Measurements from ENCODE around the gene STK4.

Gene STK4

GRCh38 chr20:44942264-44942973 is 23.9 kb upstream of the STK4 start:
- no peak for DNase-seq (ENCODE audit: low spot score)
- Histone ChIP-seq H3K27ac (no peak overlapping the region), H3K4me3 (no peak overlapping the region)
- no peak for TF ChIP-seq CTCF (IDR thresholded peaks at IDR 0.05)

GRCh38 chr20:44943828-44944227 is 22.5 kb upstream of the STK4 start:
- DNase-seq (ENCODE audit: low spot score): no peak
- H3K4me3 ChIP-seq: no peak overlapping the region
- no peak for TF ChIP-seq CTCF (IDR thresholded peaks at IDR 0.05)
- H3K27ac ChIP-seq: no peak overlapping the region

GRCh38 chr20:44945261-44945660 is 21.1 kb upstream of the STK4 start:
- no peak for DNase-seq (ENCODE audit: low spot score)
- Histone ChIP-seq H3K27ac (no peak overlapping the region), H3K4me3 (no peak overlapping the region)
- no peak for TF ChIP-seq CTCF (IDR thresholded peaks at IDR 0.05)

GRCh38 chr20:44946271-44946852 is 19.9 kb upstream of the STK4 start:
- Histone ChIP-seq H3K4me3 (no peak overlapping the region), H3K27ac (no peak overlapping the region)
- DNase-seq (ENCODE audit: low spot score): no peak
- no peak for TF ChIP-seq CTCF (IDR thresholded peaks at IDR 0.05)

- TF ChIP-seq CTCF (IDR thresholded peaks at IDR 0.05): no peak
- no peak overlapping the region for H3K27ac ChIP-seq
- no peak for DNase-seq (ENCODE audit: low spot score)
- H3K4me3 ChIP-seq: no peak overlapping the region
Measured at GRCh38 chr20:44948107-44948506, 18.2 kb upstream of the STK4 start.

- no peak for TF ChIP-seq CTCF (IDR thresholded peaks at IDR 0.05)
- DNase-seq (ENCODE audit: low spot score): no peak
- no peak overlapping the region for H3K27ac ChIP-seq
- H3K4me3 ChIP-seq: no peak overlapping the region
Measured at GRCh38 chr20:44948513-44948912, 17.8 kb upstream of the STK4 start.

- Histone ChIP-seq H3K27ac (no peak overlapping the region), H3K4me3 (no peak overlapping the region)
- no peak for DNase-seq (ENCODE audit: low spot score)
- TF ChIP-seq CTCF (IDR thresholded peaks at IDR 0.05): no peak
Measured at GRCh38 chr20:44950368-44950767, 15.9 kb upstream of the STK4 start.

Data from coronary artery (tissue), 2 donors.